ENCODE results near the gene ADAM10. TPM values are rescaled to one million over a fixed set of nuclear protein-coding genes. Genes with fewer than 3 reads are reported as not detected.
A peak's percentile ranks its signal among the peaks of the same experiment; 100 is the strongest.

ADAM10 gene
- total RNA-seq, 1 donor, result 98.9 TPM

DNA sequence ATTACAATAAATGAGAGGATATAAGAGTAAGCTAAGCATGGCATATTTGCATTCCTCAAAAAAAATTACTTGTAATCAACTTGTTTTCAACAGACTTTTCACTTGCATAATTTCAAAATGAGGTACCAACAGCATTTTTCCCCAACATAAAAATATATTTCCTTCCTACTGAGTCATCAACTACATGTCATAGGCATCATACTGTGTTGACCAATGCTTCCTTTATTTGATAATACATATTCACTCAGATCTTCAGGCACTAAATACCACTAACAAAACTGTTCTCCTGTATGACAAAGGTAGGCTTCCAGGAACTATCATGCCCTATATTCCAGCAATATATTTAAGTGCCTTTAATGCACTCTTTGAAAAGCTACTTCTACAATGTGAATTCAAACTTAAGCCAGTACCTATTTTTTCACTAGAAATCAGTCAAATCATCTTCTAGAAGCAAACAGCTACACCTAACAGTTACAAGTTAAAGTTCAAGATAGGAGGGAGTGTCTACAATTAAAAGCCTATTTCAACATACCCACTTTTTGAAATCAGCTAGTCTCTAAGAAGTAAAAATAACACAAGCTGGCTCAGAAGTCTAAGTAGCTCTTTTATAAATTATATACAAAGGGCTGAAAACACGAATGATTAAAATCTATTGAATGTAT is 11.3 kb downstream of the ADAM10 start:
- H3K4me3 ChIP-seq (ENCODE audit: low read depth, low read length), result no peak overlapping the region
- TF ChIP-seq CTCF (IDR thresholded peaks at IDR 0.05; ENCODE audit: insufficient read depth, low read length), result no peak
- peak; percentile 47 for DNase-seq (ENCODE audit: low read depth)

GRCh38 chr15:58737298-58737697 is 12.2 kb downstream of the ADAM10 start:
- H3K4me3 ChIP-seq (ENCODE audit: low read depth, low read length), result no peak overlapping the region
- DNase-seq (ENCODE audit: low read depth), result no peak
- TF ChIP-seq CTCF (IDR thresholded peaks at IDR 0.05; ENCODE audit: insufficient read depth, low read length), result no peak

DNA sequence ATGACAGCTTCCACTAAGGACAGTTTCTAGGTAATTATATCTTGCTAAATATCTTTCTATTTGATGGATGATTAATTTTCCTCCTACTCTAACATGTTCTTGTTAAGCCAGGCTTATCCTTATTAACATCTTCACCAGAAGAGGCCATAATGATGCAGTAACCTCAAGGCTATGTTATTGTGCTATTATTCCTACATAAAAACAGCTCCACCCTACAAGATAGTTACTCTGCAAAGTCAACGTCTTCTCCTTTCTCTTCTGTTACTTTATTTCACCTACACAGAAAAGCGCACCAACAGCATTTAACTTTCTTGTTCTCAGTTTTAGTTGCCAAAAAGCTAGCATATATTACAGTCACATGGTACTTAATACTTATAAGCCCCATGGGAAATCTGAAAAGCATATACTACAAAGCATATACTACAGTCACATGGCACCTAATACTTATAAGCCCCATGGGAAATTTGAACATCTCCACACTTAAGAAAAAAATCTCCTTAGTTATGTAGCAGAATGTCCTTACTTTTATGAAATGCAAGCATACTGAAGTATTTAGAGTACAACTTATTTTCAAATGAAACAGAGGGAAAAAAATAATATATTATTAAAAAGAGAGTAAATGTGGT is 13.4 kb downstream of the ADAM10 start:
- no peak for DNase-seq (ENCODE audit: low read depth)
- no peak for TF ChIP-seq CTCF (IDR thresholded peaks at IDR 0.05; ENCODE audit: insufficient read depth, low read length)
- no peak overlapping the region for H3K4me3 ChIP-seq (ENCODE audit: low read depth, low read length)

DNA sequence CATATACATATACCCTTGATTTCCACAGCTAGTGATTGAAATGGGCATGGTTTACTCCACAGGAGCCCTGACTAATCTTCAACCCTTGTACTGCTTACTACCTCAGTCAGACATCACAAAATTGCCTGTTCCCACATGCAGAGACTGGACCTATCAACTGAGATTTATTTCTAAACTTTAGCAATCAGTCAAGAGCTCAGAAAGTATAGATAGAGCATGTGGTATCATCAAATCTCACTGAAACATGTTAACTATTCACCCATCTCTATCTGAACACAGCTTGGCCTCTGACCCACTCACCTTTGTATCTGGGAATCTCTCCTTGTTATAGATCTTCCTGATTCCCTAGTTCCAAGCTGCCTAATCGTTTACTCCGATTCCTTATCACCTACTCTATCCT is 14.6 kb downstream of the ADAM10 start:
- TF ChIP-seq CTCF (IDR thresholded peaks at IDR 0.05; ENCODE audit: insufficient read depth, low read length), result no peak
- DNase-seq (ENCODE audit: low read depth), result no peak
- no peak overlapping the region for H3K4me3 ChIP-seq (ENCODE audit: low read depth, low read length)

- no peak for TF ChIP-seq CTCF (IDR thresholded peaks at IDR 0.05; ENCODE audit: insufficient read depth, low read length)
- H3K4me3 ChIP-seq (ENCODE audit: low read depth, low read length), result no peak overlapping the region
- no peak for DNase-seq (ENCODE audit: low read depth)
Observed at GRCh38 chr15:58732625-58733363, 16.7 kb downstream of the ADAM10 start.

DNA sequence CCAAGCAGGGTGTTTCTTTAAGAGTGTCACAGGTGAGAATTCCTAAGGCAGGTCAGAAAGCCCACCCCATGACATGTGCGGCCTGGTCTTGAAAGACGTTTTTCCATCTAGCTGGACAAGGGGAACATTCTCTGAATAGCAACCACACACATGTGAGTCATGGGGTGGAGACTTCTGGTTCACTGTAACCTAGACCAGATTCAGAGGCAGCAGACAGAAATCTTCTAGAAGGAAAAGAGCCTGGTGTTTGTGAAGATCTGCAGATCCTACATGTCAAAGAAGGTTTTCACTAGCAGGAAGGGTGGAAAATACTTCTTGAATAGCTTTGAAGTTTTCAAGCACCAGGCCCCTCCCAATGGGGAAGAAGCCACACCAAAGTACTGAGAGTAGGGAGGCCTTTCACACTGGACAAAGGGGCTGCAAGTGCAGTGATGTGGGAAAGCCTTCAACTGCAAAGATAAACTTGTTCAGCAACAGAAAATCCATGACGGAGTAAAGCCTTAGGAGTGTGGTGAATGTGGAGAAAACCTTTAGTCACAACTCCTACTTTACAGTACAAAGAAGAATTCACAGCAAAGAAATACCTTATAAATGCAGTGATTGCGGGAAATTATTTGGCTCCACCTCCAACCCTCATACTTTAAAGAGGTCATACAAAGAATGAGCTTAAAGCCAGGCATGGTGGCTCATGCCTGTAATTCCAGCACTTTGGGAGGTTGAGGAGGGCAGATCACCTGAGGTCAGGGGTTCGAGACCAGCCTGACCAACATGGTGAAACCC is 17.6 kb downstream of the ADAM10 start:
- peak; percentile 72 for DNase-seq (ENCODE audit: low read depth)
- no peak for TF ChIP-seq CTCF (IDR thresholded peaks at IDR 0.05; ENCODE audit: insufficient read depth, low read length)
- H3K4me3 ChIP-seq (ENCODE audit: low read depth, low read length), result no peak overlapping the region
